DMS153 (cell line): ENCODE measurements around the gene RTBDN.

Experiments
- DNase-seq: peaks from one replicate; lab custom pipeline; 2025; lab: John Stamatoyannopoulos, UW

RTBDN gene

DNA sequence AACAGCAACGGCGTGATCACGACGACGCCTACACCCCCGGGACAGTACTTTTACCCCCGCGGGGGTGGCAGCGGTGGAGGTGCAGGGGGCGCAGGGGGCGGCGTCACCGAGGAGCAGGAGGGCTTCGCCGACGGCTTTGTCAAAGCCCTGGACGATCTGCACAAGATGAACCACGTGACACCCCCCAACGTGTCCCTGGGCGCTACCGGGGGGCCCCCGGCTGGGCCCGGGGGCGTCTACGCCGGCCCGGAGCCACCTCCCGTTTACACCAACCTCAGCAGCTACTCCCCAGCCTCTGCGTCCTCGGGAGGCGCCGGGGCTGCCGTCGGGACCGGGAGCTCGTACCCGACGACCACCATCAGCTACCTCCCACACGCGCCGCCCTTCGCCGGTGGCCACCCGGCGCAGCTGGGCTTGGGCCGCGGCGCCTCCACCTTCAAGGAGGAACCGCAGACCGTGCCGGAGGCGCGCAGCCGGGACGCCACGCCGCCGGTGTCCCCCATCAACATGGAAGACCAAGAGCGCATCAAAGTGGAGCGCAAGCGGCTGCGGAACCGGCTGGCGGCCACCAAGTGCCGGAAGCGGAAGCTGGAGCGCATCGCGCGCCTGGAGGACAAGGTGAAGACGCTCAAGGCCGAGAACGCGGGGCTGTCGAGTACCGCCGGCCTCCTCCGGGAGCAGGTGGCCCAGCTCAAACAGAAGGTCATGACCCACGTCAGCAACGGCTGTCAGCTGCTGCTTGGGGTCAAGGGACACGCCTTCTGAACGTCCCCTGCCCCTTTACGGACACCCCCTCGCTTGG, 42.1 kb downstream of the RTBDN start:
- peak; percentile 61 for DNase-seq

DNA sequence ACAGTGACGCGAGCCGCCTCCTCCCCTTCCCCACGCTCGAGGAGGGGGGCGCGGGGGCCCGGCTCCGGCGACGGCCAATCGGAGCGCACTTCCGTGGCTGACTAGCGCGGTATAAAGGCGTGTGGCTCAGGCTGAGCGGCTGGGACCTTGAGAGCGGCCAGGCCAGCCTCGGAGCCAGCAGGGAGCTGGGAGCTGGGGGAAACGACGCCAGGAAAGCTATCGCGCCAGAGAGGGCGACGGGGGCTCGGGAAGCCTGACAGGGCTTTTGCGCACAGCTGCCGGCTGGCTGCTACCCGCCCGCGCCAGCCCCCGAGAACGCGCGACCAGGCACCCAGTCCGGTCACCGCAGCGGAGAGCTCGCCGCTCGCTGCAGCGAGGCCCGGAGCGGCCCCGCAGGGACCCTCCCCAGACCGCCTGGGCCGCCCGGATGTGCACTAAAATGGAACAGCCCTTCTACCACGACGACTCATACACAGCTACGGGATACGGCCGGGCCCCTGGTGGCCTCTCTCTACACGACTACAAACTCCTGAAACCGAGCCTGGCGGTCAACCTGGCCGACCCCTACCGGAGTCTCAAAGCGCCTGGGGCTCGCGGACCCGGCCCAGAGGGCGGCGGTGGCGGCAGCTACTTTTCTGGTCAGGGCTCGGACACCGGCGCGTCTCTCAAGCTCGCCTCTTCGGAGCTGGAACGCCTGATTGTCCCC, 42.9 kb downstream of the RTBDN start, which contains the start of gene JUNB:
Gene JUNB (plus strand): TSS at position 142 of the 706 bp plus-strand sequence. CDS start 286 bp downstream, at position 428.
- peak; percentile 91 for DNase-seq

DNA sequence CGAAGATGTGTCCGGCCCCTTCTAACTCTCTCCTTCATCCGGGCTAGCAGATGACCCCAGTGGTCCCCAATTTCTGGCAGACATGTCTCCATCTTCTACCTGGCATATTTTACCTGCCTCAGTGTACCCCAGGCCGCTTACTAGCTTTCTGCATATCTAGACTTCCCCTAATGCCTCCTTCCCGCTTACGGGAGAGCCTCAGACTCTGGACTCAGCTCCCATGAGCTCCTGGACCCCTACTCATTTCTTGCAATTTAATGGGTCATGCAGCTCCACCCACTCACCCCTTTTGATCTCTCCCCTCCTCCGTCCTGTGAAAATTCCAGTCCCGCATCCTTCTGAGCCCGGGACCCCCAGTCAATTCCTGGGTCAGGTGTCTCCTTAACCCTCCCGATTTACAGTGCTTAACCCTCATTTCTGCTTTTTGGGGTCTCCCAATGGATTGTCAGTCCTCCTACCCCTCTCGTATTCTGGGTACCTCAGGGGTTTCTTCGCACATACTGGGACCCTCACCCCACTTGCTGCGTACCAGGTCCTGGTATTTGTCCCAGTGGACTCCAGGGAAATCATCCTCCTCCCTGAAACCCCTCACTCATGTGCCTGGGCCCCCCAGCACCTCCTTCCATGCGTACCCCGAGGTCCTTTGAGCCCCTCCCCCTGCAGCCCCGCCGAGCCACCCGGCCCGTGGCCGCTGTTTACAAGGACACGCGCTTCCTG, 43.6 kb downstream of the RTBDN start:
- no peak for DNase-seq

DNA sequence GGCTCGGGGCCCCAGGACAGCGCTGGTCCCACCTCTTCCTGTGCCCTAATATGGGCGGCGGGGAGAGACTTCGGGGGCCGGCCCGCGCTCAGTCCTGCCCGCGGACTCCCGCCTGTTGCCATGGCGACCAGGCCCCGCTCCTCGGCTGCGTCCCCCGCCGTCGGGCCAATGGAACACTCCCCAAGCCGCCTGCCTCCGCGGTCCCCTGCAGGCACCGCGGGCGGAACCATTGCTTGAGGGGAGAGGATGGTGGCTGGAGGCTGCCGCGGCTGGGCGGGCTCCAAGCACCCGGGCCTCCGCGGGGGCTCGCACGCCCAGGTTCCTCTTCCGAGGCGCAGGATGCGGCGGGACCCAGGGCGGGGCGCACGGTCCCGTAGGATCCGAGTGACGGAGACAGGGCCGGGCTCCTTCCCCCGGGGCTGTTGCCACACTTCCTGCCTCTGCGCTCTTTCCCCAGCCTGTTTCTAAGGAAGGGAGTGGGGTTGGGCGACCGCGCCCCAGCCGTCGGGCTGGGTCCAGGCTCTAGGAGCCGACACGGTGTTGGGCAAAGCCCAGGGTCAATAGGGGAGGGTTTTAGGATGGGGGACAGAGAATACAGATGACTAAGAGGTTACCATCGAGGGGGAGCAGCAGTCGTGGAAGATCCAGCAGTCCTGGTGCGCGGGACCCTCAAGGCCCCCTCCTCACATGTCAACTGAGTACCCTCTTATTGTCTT, 44.3 kb downstream of the RTBDN start:
- peak; percentile 95 for DNase-seq

DNA sequence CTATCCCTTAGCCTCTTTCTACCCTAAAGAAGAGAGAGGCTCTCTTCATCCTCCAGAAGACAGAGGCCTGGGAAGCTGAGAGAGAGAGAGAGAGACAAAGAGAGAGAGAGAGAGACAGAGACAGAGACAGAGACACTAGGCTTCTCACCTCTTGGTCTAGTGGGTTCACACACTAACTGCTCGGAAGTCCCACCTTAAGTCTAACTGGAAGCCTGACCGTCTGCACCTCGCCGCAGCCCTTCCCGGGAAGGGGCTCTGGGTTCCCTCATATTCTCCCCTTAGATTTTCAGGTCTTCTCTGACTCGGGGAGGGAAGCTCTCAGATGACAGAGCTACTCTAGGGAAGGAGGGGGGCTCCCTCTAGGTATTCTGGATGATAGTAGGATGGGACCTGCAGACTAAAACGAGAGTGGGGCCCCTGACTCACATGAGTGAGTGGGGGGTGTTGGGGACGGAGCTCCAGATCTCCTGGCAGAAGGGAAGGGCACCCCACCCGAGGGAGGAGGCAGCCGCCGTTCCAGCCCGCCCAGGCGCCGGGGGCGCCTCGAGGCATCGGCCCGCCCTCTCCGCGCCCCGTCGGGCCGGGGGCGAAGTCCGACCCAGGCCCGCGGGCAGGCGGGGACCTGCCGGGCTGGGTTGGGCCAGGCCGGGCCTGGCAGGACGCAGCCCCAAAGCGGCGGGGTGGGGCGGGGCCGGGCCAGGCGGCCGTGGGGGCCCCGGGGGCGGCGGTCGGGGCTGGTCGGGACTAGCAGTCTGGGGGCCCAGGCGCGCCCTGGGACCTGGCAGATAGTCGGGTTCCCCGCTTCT, 45.1 kb downstream of the RTBDN start:
- DNase-seq: no peak

DNA sequence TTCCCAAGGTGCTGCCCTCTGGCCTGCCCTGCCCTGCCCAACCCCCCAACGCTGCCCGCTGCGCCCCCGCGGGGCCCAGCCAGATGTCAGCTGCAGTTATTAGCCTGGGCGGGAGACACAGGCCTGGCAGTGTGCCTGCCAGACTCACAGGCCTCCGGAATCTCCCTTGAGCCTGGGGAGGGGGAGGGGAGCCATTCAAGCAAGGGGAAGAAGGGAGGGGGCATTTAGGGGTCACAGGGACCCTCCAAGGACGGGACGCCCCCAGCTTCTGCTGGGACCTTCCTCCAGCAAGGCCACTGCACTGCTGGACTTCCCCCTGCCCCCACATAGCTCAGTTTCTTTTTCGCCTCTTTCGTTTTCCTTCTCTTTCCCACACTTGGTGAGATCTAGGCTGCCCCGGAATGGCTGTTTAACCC, 45.7 kb downstream of the RTBDN start:
- DNase-seq: peak; percentile 43

DNA sequence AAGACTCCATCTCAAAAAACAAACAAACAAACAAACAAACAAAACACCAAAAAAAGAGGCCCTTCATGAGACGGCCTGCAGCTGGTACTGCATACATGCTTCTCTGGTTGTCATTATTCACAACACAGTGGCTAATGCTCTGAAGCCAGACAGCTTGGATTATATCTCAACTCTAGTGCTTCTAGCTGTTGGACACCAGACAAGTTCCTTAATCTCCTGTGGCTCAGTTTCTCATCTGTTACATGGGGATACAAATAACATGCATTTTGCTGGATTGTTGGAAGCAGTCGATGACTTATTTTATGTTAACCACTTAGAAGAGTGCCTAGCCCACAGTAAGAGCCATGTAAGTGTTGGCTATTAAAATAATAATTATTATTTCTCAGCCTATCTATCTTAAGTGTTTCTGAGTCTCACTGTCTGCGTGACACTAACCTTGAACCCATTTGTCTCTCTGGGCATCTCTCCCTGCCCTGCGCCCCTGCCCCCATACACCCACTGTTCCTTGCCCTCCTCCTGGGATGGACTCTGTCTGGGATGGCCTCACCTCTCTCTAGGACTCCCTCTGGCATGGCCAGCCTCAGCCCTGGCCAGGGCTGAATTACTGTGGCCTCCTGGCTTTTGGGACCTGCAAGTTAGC, 46.2 kb downstream of the RTBDN start:
- DNase-seq: no peak

DNA sequence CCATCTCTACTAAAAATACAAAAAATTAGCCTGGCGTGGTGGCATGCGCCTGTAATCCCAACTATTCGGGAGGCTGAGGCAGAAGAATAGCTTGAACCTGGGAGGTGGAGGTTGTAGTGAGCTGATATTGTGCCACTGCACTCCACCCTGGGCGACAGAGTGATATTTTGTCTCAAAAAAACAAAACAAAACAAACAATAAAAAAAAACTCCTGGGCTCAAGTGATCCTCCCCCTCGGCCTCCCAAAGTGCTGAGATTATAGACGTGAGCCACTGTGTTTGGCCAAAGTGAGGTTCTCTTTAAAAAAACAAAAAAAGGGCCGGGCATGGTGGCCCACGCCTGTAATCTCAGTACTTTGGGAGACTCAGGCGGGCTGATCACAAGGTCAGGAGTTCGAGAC, 46.9 kb downstream of the RTBDN start:
- DNase-seq: no peak

DNA sequence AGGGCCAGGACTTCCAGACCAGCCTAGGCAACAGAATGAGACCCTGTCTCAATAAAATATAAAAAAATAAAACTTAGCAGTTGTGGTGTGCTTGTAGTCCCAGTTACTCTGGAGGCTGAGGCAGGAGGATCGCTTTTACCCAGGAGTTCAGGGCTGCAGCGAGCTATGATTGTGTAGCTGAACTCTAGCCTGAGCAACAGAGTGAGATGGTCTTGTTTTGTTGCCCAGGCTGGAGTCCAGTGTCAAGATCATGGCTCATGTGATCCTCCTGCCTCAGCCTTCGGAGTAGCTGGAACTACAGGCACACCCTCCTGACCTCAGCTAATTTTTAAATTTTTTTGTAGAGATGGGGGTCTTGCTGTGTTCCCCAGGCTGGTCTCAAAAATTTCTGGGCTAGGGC, 47.4 kb downstream of the RTBDN start:
- DNase-seq: no peak

DNA sequence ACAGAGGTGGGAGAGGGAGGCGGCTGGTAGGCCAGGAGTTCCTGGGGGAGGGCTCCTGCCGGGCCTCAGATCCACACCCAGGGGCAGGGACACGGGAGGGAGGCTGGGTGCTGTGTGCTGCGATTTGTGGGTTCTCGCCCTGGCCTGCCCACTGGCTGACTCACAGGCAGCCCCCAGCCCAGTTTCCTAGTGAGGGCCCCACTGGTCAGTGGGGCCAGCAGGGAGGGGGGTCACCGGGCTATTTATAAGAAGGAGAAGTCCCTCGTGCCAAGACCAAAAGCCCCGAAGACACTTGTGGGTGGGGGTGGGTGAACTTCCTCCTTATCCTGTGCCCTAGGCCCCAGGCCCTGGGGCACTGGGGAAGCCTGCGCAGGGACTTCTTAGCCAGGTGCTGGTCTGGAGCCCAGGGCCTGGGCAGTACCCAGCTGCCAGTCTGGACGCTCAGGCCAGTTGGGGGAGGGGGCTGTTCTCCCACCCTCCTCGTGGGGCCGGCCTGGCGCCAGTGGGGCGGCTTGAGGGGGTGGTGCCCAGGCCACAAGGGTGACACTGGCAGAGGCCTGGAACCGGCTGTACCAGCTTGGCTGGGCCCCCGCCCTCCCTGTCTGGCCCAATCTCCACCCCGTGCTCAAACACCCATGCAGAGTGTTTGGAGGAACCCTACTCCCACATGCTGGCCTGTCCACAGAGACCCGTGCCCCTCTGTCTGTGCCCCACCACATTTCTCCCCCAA, 48.1 kb downstream of the RTBDN start:
- DNase-seq: no peak

DNA sequence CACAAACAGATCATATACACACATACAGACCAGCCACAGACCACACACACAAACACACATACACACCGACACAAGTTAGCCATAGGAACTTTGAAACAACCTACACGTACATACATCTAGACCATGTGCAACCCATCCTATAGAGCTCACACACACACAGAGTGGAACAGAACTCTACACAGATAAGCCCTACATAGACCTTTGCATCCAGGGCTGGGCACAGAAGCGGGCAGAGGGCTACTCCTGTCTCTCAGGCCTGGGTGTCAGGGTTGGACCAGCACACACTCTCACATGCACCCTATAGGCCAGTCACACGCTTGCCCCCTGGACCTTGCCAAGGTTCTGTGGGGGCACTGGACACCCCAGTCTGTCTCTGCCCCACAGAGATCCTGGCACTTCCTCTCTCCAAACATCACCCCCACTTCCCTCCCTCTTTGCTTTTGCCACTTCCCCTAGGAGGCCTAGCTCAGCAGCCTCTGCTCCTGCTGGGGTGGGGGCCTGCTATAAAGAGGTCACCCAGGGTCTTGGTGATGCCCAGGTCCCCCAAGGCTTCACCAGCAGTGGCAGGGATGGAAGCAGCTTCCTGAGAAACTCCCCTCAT, 48.8 kb downstream of the RTBDN start:
- no peak for DNase-seq

DNA sequence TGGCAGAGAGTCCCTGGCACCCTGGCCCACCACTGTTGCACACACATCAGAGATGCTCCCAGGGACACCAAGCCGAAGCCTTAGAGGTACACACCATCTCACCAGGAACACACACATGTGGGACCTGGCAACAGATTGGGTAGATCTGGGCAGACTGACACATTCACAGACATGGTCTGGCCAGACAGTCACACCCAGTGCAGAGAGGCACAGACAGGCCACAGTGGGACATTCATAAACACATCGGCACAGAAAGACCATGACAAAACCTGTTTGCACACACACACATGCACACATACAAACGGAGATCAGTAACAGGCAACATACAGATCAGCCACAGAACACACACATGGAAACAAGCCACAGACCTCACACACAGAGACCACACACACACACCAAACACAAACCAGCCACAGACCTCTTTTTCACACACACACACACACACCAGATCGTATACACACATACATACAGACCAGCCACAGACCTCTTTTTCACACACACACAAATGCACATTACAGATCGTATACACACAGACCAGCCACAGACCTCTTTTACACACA, 49.4 kb downstream of the RTBDN start:
- DNase-seq: no peak

DNA sequence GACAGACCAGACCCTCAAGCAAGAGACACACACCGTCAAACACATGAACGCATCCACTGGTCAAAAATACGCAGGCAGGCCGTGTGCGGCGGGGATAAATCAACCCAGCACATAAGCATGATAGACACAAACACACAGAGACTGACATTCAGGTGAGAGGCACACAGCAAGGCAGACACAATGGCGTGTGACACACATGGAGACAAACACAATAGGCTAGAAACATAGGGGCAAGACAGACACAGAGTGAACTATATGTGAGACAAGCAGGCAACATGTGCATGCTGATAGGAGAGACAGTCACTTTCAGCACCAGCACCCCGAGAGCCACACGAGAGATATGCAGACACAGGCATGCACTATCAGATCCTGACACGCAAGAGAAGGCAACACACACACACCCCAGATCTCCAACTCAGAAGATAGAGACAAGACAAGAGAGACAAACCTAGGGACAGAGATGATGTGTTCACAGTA, 49.9 kb downstream of the RTBDN start:
- no peak for DNase-seq

DNA sequence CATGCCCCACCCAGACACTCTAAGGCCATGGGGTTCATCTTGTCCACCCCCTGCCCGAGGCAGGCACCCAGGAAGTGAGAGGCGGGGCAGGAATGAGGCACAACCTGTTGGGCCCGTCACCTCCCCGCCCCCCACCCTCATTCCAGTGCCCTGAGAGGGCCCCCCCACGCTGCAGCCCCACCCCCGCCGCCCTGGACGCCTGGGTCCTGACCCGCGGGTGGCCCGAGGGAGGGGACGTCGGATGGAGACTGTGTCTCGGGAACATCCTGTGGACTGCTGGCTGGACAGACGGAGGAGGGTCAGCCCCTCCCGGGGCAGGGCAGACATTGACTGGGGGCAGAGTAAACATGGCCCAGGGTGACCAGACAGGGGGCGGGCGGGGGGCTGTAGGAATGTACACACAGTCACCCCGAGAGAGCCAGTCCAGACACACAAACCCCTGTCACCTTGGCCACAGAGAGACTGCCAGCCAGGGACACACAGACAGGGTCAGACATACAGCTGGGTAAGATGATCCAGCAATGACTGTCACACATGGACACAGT, 50.5 kb downstream of the RTBDN start:
- no peak for DNase-seq

DNA sequence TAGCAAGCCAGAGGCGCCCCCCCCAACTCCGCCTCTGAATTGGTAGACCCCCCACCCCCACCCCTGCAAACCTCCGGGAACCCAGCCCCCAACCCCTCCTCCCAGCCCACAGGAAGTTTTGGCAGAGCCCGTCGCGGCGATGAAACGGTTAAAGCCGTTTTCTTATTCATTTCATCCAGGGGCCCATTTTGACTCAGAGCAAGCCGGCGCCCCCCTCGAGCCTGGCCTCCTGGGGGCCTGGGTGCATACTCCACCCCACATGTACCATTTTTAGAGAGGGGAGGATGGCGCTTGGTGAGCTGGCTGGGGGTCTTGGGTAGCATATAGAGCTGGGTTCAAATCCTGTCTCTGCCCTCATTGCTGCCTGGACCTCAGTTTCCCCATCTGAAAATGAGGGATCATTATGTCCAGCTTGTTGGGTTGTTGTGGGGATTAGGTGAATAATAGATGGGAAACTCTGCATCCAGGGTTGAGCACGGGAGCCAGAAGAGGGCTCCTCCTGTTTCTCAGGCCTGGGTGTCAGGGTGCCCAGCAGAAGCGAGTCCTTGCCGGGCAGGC, 51.0 kb downstream of the RTBDN start:
- no peak for DNase-seq

DNA sequence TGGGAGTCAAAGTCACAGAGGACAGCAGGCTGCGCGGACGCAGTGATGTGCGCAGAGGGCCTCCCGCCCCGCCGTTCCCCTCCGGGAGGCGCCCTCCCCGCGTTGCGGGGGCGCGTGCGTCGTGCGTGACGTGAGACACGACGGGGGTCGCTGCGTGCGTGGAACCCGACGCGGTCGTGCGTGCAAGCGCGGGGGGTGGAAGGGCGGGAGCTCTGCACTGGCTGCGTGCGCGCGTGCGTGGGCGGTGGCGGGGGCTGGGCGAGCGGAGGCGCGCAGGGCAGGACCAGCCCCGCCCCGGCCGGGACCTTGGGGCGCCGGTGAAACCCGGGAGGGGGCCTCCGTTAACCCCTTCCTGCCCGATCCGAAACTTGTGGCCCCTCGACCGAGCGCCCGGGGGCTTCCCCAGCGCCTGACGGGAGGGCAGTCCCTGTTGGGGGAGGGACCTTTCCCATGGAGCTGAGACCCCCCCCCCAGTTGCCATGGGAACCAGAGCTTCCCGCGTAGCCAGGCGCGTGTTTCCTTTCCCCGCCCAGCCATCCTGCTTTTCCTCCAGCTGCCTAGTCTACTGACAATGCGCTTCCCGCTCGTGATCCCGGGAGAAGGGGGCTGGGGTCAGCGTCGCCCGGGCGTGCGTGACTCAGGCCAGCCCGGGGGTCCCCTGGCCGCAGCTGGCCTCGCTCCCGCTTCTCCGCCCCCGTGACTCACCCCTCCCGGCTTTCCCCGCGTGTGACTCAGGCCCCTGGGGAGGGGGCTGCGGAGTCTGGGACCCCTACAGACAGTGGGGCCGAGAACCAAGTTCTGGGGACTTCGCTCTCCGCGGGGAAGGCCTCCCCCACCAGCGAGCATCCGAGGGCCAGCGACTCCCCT, 51.7 kb downstream of the RTBDN start:
- DNase-seq: peak; percentile 40

DNA sequence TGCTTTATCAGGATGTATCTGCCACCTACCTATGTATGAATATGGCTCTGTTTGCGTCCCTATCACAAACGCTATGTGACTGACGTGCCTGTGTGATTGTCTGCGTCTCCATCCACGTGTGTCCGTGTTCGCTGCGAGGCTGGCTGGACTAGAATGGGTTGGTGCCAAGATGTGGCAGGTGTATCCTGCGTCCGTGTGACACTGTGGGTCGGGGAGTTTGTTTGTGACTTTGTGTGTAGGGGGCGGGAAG, 52.3 kb downstream of the RTBDN start:
- DNase-seq: no peak
